Omental fat pad (tissue), 4 donors: ENCODE data around the gene IGSF21. TPM values are rescaled to one million over a fixed set of nuclear protein-coding genes. Genes with fewer than 3 reads are reported as not detected.

Experiments used
- ATAC-seq: fragments of 150-250 bp; one replicate; pipeline ENCODE4 v1.9.1; 2016; ENCODE audit warnings: mild to moderate bottlenecking, moderate library complexity; ENCODE audit not compliant: low FRiP score
- DNase-seq: peaks from one replicate; pipeline ENCODE4 v3.0.0-alpha.2; 2019; ENCODE audit warnings: low spot score
- CTCF ChIP-seq, 3 donors: fragments of 450-650 bp; IDR thresholded peaks; one replicate each; pipeline ENCODE4 v1.5.1; 2016 to 2017; ENCODE audit warnings: antibody characterized with exemption in 3 of 3, mild to moderate bottlenecking in 3 of 3, moderate library complexity in 2 of 3
- total RNA-seq, 4 donors: library from RNA; depleted of rRNA; stranded (reverse); fragments of >200 nt; gene quantifications; one replicate each; pipeline ENCODE4 v1.1.0, GENCODE V29; 2016

IGSF21 gene
- total RNA-seq, 4 donors from 2014 or later: 0.56 to 7.8 (median 7.4) TPM; not detected in 1

GRCh38 chr1:18085387-18086074, 22.1 kb upstream of the IGSF21 start:
- TF ChIP-seq CTCF (IDR thresholded peaks at IDR 0.05): no peak
- DNase-seq (no peak), ATAC-seq (no peak)

- ATAC-seq: no peak
These were observed 19.5 kb upstream of the IGSF21 start for GRCh38 chr1:18088077-18088594.

GRCh38 chr1:18089488-18089887, 18.1 kb upstream of the IGSF21 start:
- TF ChIP-seq CTCF (IDR thresholded peaks at IDR 0.05): no peak
- DNase-seq: no peak
- ATAC-seq: no peak

More at GRCh38 chr1:18088077-18088594, 19.5 kb upstream of the IGSF21 start:
- DNase-seq: no peak
- no peak for TF ChIP-seq CTCF (IDR thresholded peaks at IDR 0.05)

GRCh38 chr1:18090636-18091035, 17.0 kb upstream of the IGSF21 start:
- no peak for TF ChIP-seq CTCF (IDR thresholded peaks at IDR 0.05)
- ATAC-seq (no peak), DNase-seq (no peak)

- DNase-seq (no peak), ATAC-seq (no peak)
- no peak for TF ChIP-seq CTCF (IDR thresholded peaks at IDR 0.05)
These were observed 15.7 kb upstream of the IGSF21 start for GRCh38 chr1:18091660-18092446.

GRCh38 chr1:18093193-18093592, 14.4 kb upstream of the IGSF21 start:
- DNase-seq: no peak
- ATAC-seq: no peak
- no peak for TF ChIP-seq CTCF (IDR thresholded peaks at IDR 0.05)
